ENCODE measurements around the gene RCAN2. TPM values are rescaled to one million over a fixed set of nuclear protein-coding genes. Genes with fewer than 3 reads are reported as not detected.
A peak's percentile ranks its signal among the peaks of the same experiment; 100 is the strongest.

RCAN2 gene
- total RNA-seq, 2 donors from 2014 or later, result 1.3 to 7.4 TPM

DNA sequence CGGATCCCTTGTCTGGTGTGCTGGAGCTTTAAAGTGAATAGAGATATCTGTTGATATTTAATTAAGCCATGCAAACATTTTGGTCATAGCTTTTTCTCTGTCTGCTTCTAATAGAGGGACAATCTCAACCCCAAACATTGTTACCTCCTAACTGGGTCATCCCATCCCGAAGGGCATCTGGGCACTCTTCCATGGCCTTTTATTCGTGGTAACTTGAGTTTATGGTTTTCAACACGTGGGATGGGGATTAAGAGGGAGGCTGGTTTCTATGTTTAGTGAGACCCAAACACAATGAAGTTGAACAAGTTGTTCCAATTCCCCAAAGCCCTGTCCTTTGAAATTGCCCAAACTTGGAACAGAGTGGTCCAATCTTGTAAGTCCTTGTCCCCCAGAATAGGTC is 319.1 kb downstream of the RCAN2 start:
- H3K27me3 Mint-ChIP-seq (ENCODE audit: low read depth), result peaks cover 39% of the 10 kb centered on the region
- no peaks in the 10 kb centered on the region for H3K9me3 Mint-ChIP-seq
- ATAC-seq (replicated peaks in 1 of 2) (no peak), DNase-seq (no peak)
- H3K4me3 Mint-ChIP-seq, result peak overlapping the region in 1 of 2 donors; percentile 36
- H3K27ac Mint-ChIP-seq, result no peak overlapping the region
- peaks cover 31% of the 10 kb centered on the region for H3K4me1 Mint-ChIP-seq (ENCODE audit: low read depth)
- H3K36me3 Mint-ChIP-seq (ENCODE audit: insufficient read depth in 2 of 2), result peaks cover 0 to 1% of the 10 kb centered on the region in 2 donors

Other genes starting within 250 kb of the RCAN2 start
- gene CYP39A1, start 161.4 kb upstream of the RCAN2 start, total RNA-seq, result not detected
- gene SLC25A27, start 161.5 kb upstream of the RCAN2 start, total RNA-seq, result 1 to 10 TPM; 1.1 to 2.5 TPM
- not detected for gene TDRD6, start 196.4 kb upstream of the RCAN2 start, total RNA-seq
- not detected for gene PLA2G7, start 243.9 kb upstream of the RCAN2 start, total RNA-seq